Spleen (tissue), 11 donors: ENCODE data around the gene APP. TPM values are rescaled to one million over a fixed set of nuclear protein-coding genes. Genes with fewer than 3 reads are reported as not detected.

Experiments used
- DNase-seq: peaks from one replicate; pipeline ENCODE4 v3.0.0-alpha.2; 2020
- H3K27ac ChIP-seq, 8 donors: fragments of 200-600 bp; sonication (generic) in 7 of 8; 1 replicate in 4 of 8; 2 replicates in 4 of 8; pipeline versions ENCODE4 v1.5.0 to v1.8.0; 2016 to 2021; ENCODE audit warnings: inconsistent platforms in 4 of 8, mild to moderate bottlenecking in 4 of 8, moderate library complexity in 1 of 8
- H3K27me3 ChIP-seq, 7 donors: fragments of 200-600 bp; sonication (generic) in 6 of 7; replicated peaks in 1 of 7; 1 replicate in 4 of 7; 2 replicates in 3 of 7; pipeline versions ENCODE4 v1.5.0 to v1.8.0; 2016 to 2021; ENCODE audit warnings: inconsistent platforms in 3 of 7, mild to moderate bottlenecking in 1 of 7
- H3K36me3 ChIP-seq, 6 donors: fragments of 200-600 bp; sonication (generic) in 5 of 6; 1 replicate in 4 of 6; 2 replicates in 2 of 6; pipeline versions ENCODE4 v1.5.0 to v1.8.0; 2016 to 2021; ENCODE audit warnings: inconsistent platforms in 2 of 6
- H3K4me1 ChIP-seq, 6 donors: fragments of 200-600 bp; sonication (generic) in 5 of 6; 1 replicate in 3 of 6; 2 replicates in 3 of 6; pipeline versions ENCODE4 v1.5.0 to v1.8.0; 2016 to 2021; ENCODE audit warnings: inconsistent platforms in 3 of 6
- H3K4me3 ChIP-seq, 8 donors: fragments of 200-600 bp; sonication (generic) in 7 of 8; 1 replicate in 4 of 8; 2 replicates in 4 of 8; pipeline versions ENCODE4 v1.5.0 to v1.8.0; 2016 to 2021; ENCODE audit warnings: inconsistent platforms in 4 of 8, mild to moderate bottlenecking in 4 of 8, moderate library complexity in 2 of 8
- H3K9me3 ChIP-seq, 8 donors: fragments of 200-600 bp; sonication (generic) in 7 of 8; 1 replicate in 4 of 8; 2 replicates in 4 of 8; pipeline versions ENCODE4 v1.5.0 to v1.8.0; 2016 to 2021; ENCODE audit warnings: inconsistent platforms in 4 of 8
- POLR2A ChIP-seq, 3 donors: fragments of 450-650 bp; IDR thresholded peaks; one replicate each; pipeline ENCODE4 v1.5.1; 2017; ENCODE audit warnings: antibody characterized with exemption in 3 of 3, mild to moderate bottlenecking in 1 of 3
- POLR2AphosphoS5 ChIP-seq, 3 donors: sonication (generic); formaldehyde crosslinking; IDR thresholded peaks; one replicate each; pipeline ENCODE4 v1.5.1; 2017; ENCODE audit warnings: antibody characterized with exemption in 3 of 3
- WGBS, 5 donors: extraction: QIAGEN DNeasy Blood & Tissue Kit in 3 of 5; methylation state at CpG; one replicate each; pipeline versions ENCODE4 v1.1.5 to v1.1.7; 2013 to 2018; 5-methylcytosine and 5-hydroxymethylcytosine counted together
- intact Hi-C: fragments of 100-400 bp; cut with DNase I; formaldehyde crosslinking; loops from one replicate; pipeline ENCODE4 v1.15.0; 2023; ENCODE audit warnings: low total_unique reads
- polyA plus RNA-seq, 3 donors: library from polyadenylated mRNA; stranded (reverse); fragments of 200-250 nt; gene quantifications; one replicate each; pipeline ENCODE4 v1.2.1, GENCODE V29; 2013
- total RNA-seq, 7 donors: library from RNA; depleted of rRNA in 3 of 7; stranded (reverse); fragments of >200 nt in 3 of 7; fragmentation: NEBNext Ultra II Directional in 4 of 7; extraction: Animal tissue kit (Norgen Biotek cat#: 25700) in 4 of 7; gene quantifications; one replicate each; pipeline versions ENCODE4 v1.1.0 to v1.2.1, GENCODE V29; 2016 to 2021
- TF ChIP-seq, protein P1 (sequence below), 11 experiments: fragments of 200-600 bp in 7 of 11; fragments of 450-650 bp in 4 of 11; sonication (generic) in 4 of 11; IDR thresholded peaks in 8 of 11; conservative IDR thresholded peaks in 3 of 11; 1 replicate in 7 of 11; 2 replicates in 4 of 11; pipeline versions ENCODE4 v1.4.0 to v1.8.0; 2016 to 2021; ENCODE audit warnings: antibody characterized with exemption in 11 of 11, inconsistent platforms in 4 of 11, mild to moderate bottlenecking in 1 of 11
- donor health status: healthy with polysubstance abuse.
- donor health status: DM: no; HTN: no; CAD: no; lungs with moderate emphysema.
- donor health status: DM: no; HTN: no; CAD: no.
- donor health status: Bipolar disorder and iron deficiency.
- donor health status: healthy.
- donor health status: DM: no; HTN: no; CAD: no.
- donor health status: DM: yes; HTN: yes; CAD: no.

Gene APP
- total and polyA plus RNA-seq, 10 donors: 25.3 to 398 (median 282) TPM

DNA sequence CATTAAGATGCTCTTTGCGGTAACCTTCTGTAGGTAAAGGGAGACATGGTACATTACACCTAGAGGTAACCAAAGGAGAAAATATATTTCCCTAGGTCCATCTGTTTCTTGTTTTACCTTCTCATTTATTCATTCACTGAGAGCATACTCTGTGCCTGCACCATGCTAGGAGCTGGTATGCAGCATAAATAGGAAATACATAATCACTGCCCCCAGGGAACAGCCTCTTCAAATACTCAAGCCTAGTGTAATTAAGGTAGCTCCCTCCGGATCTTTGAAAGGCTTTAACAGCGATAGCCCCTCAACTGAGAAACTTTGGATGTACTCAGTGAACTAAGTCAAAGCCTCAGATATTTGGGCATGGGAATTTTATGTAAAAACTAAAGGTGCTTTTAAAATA is 312.2 kb downstream of the APP start:
- WGBS, 5 donors: 90 to 97% (median 92%) methylated on average over 3 of the region's 3 CpGs
- no peaks in the 10 kb centered on the region for H3K36me3 ChIP-seq
- H3K27ac ChIP-seq: no peak overlapping the region
- no peaks in the 10 kb centered on the region for H3K9me3 ChIP-seq
- intact Hi-C loops: no loop called here
- no peak for DNase-seq
- no peaks in the 10 kb centered on the region for H3K4me1 ChIP-seq
- H3K4me3 ChIP-seq: no peak overlapping the region
- TF ChIP-seq, protein P1, sequence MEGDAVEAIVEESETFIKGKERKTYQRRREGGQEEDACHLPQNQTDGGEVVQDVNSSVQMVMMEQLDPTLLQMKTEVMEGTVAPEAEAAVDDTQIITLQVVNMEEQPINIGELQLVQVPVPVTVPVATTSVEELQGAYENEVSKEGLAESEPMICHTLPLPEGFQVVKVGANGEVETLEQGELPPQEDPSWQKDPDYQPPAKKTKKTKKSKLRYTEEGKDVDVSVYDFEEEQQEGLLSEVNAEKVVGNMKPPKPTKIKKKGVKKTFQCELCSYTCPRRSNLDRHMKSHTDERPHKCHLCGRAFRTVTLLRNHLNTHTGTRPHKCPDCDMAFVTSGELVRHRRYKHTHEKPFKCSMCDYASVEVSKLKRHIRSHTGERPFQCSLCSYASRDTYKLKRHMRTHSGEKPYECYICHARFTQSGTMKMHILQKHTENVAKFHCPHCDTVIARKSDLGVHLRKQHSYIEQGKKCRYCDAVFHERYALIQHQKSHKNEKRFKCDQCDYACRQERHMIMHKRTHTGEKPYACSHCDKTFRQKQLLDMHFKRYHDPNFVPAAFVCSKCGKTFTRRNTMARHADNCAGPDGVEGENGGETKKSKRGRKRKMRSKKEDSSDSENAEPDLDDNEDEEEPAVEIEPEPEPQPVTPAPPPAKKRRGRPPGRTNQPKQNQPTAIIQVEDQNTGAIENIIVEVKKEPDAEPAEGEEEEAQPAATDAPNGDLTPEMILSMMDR (IDR thresholded peaks at IDR 0.05 in 8 of 11, conservative IDR thresholded peaks at IDR 0.05 in 3 of 11): no peak
- TF ChIP-seq POLR2AphosphoS5 (IDR thresholded peaks at IDR 0.05) (no peak), POLR2A (IDR thresholded peaks at IDR 0.05) (no peak)
- H3K27me3 ChIP-seq: no peaks in the 10 kb centered on the region

- Histone ChIP-seq H3K27me3 (no peaks in the 10 kb centered on the region), H3K36me3 (no peaks in the 10 kb centered on the region), H3K4me1 (no peaks in the 10 kb centered on the region), H3K4me3 (no peak overlapping the region), H3K27ac (no peak overlapping the region), H3K9me3 (no peaks in the 10 kb centered on the region)
- 57 to 74% (median 71%) methylated on average over 6 of the region's 6 CpGs for WGBS, 5 donors
- intact Hi-C loops: no loop called here
- DNase-seq: no peak
- TF ChIP-seq POLR2A (IDR thresholded peaks at IDR 0.05): no peak
- TF ChIP-seq, protein P1 (IDR thresholded peaks at IDR 0.05 in 8 of 11, conservative IDR thresholded peaks at IDR 0.05 in 3 of 11): no peak
- TF ChIP-seq POLR2AphosphoS5 (IDR thresholded peaks at IDR 0.05): no peak
Observed at GRCh38 chr21:25857308-25858074, 313.1 kb downstream of the APP start.

DNA sequence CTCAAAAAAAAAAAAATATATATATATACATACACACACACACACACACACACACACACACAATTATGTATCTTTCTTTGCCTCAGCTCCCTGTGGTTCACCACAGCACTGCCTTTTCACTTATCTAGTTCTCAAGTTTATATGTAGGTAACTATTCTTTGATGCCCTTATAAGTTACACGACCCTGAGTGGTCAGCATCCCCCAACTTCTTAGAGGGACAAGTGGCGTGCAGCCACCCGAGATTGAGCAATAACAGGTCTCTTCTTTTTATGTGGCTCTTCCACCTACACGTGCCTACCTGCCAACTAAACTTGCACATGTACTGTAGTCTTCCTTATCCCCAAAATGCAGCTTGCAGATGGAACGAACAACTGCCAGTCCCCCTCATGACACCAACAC is 315.0 kb downstream of the APP start:
- no peak overlapping the region for H3K27ac ChIP-seq
- no peak for DNase-seq
- H3K4me1 ChIP-seq: no peaks in the 10 kb centered on the region
- intact Hi-C loops: no loop called here
- no peaks in the 10 kb centered on the region for H3K36me3 ChIP-seq
- H3K9me3 ChIP-seq: no peaks in the 10 kb centered on the region
- no peak overlapping the region for H3K4me3 ChIP-seq
- H3K27me3 ChIP-seq: no peaks in the 10 kb centered on the region
- TF ChIP-seq, protein P1 (IDR thresholded peaks at IDR 0.05 in 8 of 11, conservative IDR thresholded peaks at IDR 0.05 in 3 of 11): no peak
- TF ChIP-seq POLR2A (IDR thresholded peaks at IDR 0.05) (no peak), POLR2AphosphoS5 (IDR thresholded peaks at IDR 0.05) (no peak)
- WGBS, 5 donors: 76 to 88% (median 81%) methylated on average over 5 of the region's 5 CpGs

- H3K36me3 ChIP-seq: no peaks in the 10 kb centered on the region
- TF ChIP-seq, protein P1 (IDR thresholded peaks at IDR 0.05 in 8 of 11, conservative IDR thresholded peaks at IDR 0.05 in 3 of 11): no peak
- TF ChIP-seq POLR2A (IDR thresholded peaks at IDR 0.05) (no peak), POLR2AphosphoS5 (IDR thresholded peaks at IDR 0.05) (no peak)
- H3K4me3 ChIP-seq: no peak overlapping the region
- peaks cover 0 to 17% (median 4%) of the 10 kb centered on the region in 8 donors for H3K9me3 ChIP-seq
- WGBS, 5 donors: 45 to 100% (median 97%) methylated on average over 1 of the region's 1 CpG
- no peak for DNase-seq
- no peaks in the 10 kb centered on the region for H3K4me1 ChIP-seq
- intact Hi-C loops: no loop called here
- no peak overlapping the region for H3K27ac ChIP-seq
- H3K27me3 ChIP-seq: no peaks in the 10 kb centered on the region
Observed at GRCh38 chr21:25850126-25850842, 320.3 kb downstream of the APP start.
